Muscle of leg (tissue), 11 donors: ENCODE data around the gene GALNT9. TPM values are rescaled to one million over a fixed set of nuclear protein-coding genes. Genes with fewer than 3 reads are reported as not detected.

Experiments used
- DNase-seq: peaks from one replicate; pipeline ENCODE4 v3.0.0; 2013
- H3K27ac ChIP-seq: one replicate; pipeline ENCODE4 v1.5.1; 2013; ENCODE audit warnings: mild to moderate bottlenecking, low read length, control low read depth
- H3K27me3 ChIP-seq: one replicate; pipeline ENCODE4 v1.6.1; 2013; ENCODE audit warnings: low read length; ENCODE audit not compliant: control insufficient read depth, insufficient read depth
- H3K36me3 ChIP-seq: one replicate; pipeline ENCODE4 v1.6.1; 2013; ENCODE audit warnings: low read length; ENCODE audit not compliant: control insufficient read depth, insufficient read depth
- H3K4me1 ChIP-seq: one replicate; pipeline ENCODE4 v1.6.1; 2013; ENCODE audit warnings: low read length; ENCODE audit not compliant: control insufficient read depth, insufficient read depth
- H3K4me3 ChIP-seq: one replicate; pipeline ENCODE4 v1.5.1; 2013; ENCODE audit warnings: low read length, control low read depth
- H3K9me3 ChIP-seq: replicated peaks from 2 replicates; pipeline ENCODE4 v1.6.1; 2013; ENCODE audit warnings: low read depth, low read length; ENCODE audit not compliant: control insufficient read depth
- WGBS: methylation state at CpG from one replicate; pipeline ENCODE4 v1.1.5; 2013; ENCODE audit warnings: missing lambda C conversion rate; ENCODE audit not compliant: insufficient coverage; 5-methylcytosine and 5-hydroxymethylcytosine counted together
- polyA plus RNA-seq, 8 donors: library from polyadenylated mRNA; unstranded; fragments of 120-200 nt; gene quantifications; one replicate each; pipeline versions ENCODE4 v1.2.1 to v1.2.3, GENCODE V29; 2013; ENCODE audit warnings: inconsistent platforms in 1 of 8, low replicate concordance in 1 of 8; ENCODE audit not compliant: insufficient read length in 8 of 8, insufficient read depth in 1 of 8
- total RNA-seq: library from RNA; stranded (reverse); fragments of 120-200 nt; gene quantifications from one replicate; pipeline ENCODE4 v1.2.4, GENCODE V29; 2013

The GALNT9 gene
- total and polyA plus RNA-seq, 9 donors, result 0.91 to 3.0 (median 2.0) TPM

GRCh38 chr12:132264086-132265010 lies 65.0 kb downstream of the GALNT9 start:
- no peak for DNase-seq
- H3K9me3 ChIP-seq, result no peaks in the 10 kb centered on the region
- peaks cover 12% of the 10 kb centered on the region for H3K4me1 ChIP-seq
- no peak overlapping the region for H3K4me3 ChIP-seq
- no peak overlapping the region for H3K27ac ChIP-seq
- H3K27me3 ChIP-seq, result peaks cover 4% of the 10 kb centered on the region
- WGBS, result 76% methylated on average over 49 of the region's 49 CpGs
- H3K36me3 ChIP-seq, result no peaks in the 10 kb centered on the region

DNA sequence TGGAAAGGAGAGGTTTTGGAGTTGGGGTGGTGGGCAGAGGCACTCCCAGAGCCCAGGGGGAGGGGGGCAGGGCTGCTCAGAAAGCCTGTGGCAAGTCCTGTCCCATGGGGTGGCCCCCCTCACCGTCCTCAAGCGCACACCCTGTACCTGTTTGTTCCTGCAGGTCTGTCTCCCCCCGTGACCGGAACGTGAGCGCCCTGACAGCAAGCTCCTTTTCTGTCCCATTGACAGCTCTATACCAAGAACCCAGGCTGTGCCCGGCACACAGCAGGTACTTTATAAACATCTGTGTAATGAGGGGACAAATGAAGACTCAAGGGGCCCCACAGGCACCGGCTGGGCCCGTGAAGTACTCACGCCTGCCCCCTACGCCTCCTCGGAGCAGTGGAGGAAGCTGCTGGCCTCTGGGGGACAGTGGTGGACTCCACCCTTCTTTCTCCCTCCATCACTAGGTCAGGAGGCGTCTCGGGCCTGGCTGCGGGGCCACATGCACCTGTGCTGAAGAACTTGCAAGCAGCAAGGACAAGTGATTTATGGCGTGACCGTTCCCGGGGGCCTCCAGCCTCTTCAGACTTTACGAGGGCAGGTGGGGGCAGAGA lies 65.8 kb downstream of the GALNT9 start:
- peaks cover 4% of the 10 kb centered on the region for H3K4me1 ChIP-seq
- DNase-seq, result no peak
- H3K4me3 ChIP-seq, result no peak overlapping the region
- H3K27me3 ChIP-seq, result peaks cover 4% of the 10 kb centered on the region
- no peaks in the 10 kb centered on the region for H3K36me3 ChIP-seq
- H3K27ac ChIP-seq, result no peak overlapping the region
- WGBS, result 49% methylated on average over 16 of the region's 19 CpGs
- H3K9me3 ChIP-seq, result no peaks in the 10 kb centered on the region

DNA sequence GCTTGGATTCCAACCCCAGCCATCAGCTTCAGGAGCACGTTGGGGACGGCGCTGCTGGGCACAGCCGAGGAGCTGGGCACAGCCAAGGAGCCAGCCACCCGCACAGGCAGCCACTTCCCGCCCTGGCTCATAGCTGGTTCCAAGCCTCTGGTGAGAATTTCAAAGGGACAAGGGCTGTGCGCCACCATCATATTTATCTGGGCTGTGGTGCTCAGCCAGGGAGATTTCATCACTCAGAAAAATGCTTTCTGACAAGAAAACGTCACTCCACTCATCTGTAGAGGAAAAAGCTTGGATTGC lies 66.4 kb downstream of the GALNT9 start:
- 83% methylated on average over 7 of the region's 8 CpGs for WGBS

GRCh38 chr12:132262256-132263060 lies 66.9 kb downstream of the GALNT9 start:
- H3K4me1 ChIP-seq, result no peaks in the 10 kb centered on the region
- no peak for DNase-seq
- H3K27ac ChIP-seq, result no peak overlapping the region
- H3K27me3 ChIP-seq, result peaks cover 4% of the 10 kb centered on the region
- no peaks in the 10 kb centered on the region for H3K36me3 ChIP-seq
- no peak overlapping the region for H3K4me3 ChIP-seq
- no peaks in the 10 kb centered on the region for H3K9me3 ChIP-seq
- 81% methylated on average over 35 of the region's 40 CpGs for WGBS

More for the DNA sequence above, 66.4 kb downstream of the GALNT9 start:
- Histone ChIP-seq H3K36me3 (no peaks in the 10 kb centered on the region), H3K27me3 (peaks cover 4% of the 10 kb centered on the region), H3K9me3 (no peaks in the 10 kb centered on the region), H3K4me1 (peaks cover under 1% of the 10 kb centered on the region), H3K27ac (no peak overlapping the region), H3K4me3 (no peak overlapping the region)
- DNase-seq, result no peak

GRCh38 chr12:132261328-132262138 lies 67.9 kb downstream of the GALNT9 start:
- WGBS, result 73% methylated on average over 9 of the region's 13 CpGs
- H3K27ac ChIP-seq, result no peak overlapping the region
- no peaks in the 10 kb centered on the region for H3K9me3 ChIP-seq
- no peaks in the 10 kb centered on the region for H3K36me3 ChIP-seq
- no peak for DNase-seq
- H3K4me1 ChIP-seq, result no peaks in the 10 kb centered on the region
- H3K27me3 ChIP-seq, result peaks cover 4% of the 10 kb centered on the region
- no peak overlapping the region for H3K4me3 ChIP-seq

DNA sequence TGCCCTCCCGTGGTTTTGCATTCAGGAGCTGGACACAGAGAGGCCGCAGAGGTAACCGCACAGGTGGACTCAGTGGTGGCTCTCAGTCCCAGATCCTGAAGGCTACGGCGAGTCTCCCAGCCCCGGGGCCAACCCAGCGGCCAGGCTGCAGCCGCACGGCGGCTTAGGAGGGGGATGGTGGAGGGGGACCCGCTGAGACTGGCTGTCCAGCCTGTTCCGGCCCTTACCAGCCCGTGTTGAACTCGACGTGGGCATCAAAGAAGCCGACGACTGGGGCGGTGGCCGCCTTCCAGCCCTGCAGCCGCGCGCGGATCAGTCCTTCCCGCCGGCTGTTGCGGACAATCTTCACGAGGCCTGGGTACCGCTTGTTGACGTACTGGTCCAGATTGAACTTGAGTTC lies 68.7 kb downstream of the GALNT9 start:
- Histone ChIP-seq H3K36me3 (no peaks in the 10 kb centered on the region), H3K4me3 (no peak overlapping the region), H3K27me3 (peaks cover 6% of the 10 kb centered on the region), H3K27ac (no peak overlapping the region), H3K9me3 (no peaks in the 10 kb centered on the region), H3K4me1 (no peaks in the 10 kb centered on the region)
- no peak for DNase-seq
- 84% methylated on average over 21 of the region's 29 CpGs for whole genome bisulfite sequencing

DNA sequence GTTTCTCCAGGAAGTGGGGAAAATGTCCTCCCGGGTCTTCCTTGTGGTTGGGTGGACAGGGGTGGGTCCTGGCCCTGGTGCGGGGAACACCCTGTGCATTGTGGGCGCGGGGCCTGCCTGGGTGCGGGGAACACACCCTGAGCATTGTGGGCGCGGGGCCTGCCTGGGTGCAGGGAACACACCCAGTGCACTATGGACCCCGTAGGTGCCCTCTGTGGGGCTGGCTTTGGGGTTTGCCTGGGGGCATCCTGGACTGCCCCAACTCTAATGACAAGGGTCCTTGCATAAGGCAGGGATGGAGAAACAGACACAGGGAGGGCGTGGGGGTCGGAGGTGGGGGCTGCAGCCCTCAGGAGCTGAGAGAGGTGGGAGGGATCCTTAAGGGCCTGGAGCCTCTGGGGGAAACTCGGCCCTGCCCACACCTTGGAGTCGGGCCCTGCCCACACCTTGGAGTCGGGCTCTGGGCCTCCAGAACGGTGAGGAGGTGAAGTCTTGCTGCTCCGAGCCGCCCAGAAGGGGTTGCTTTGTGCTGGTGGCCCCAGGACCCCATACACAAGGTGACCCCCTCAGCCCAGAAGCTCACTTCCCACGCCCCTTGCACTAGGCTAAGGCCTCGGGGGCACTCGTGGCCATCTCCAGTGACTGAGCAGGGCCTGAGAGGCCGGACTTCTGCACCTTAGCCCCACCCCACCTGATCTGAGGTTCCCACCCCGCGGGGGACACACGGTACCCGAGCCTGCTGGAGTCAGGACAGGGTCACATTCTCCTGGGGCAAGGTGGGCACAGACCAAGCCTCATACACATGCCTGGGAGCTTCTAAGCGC lies 69.3 kb downstream of the GALNT9 start:
- peaks cover 6% of the 10 kb centered on the region for H3K27me3 ChIP-seq
- DNase-seq, result no peak
- H3K4me1 ChIP-seq, result no peaks in the 10 kb centered on the region
- WGBS, result 75% methylated on average over 24 of the region's 25 CpGs
- H3K27ac ChIP-seq, result no peak overlapping the region
- H3K36me3 ChIP-seq, result no peaks in the 10 kb centered on the region
- H3K9me3 ChIP-seq, result no peaks in the 10 kb centered on the region
- H3K4me3 ChIP-seq, result no peak overlapping the region

- Histone ChIP-seq H3K27me3 (peaks cover 8% of the 10 kb centered on the region), H3K36me3 (no peaks in the 10 kb centered on the region), H3K4me1 (no peaks in the 10 kb centered on the region), H3K9me3 (no peaks in the 10 kb centered on the region), H3K4me3 (no peak overlapping the region), H3K27ac (no peak overlapping the region)
- DNase-seq, result no peak
- WGBS, result 68% methylated on average over 13 of the region's 15 CpGs
Observed at GRCh38 chr12:132259364-132259871, 70.0 kb downstream of the GALNT9 start.

DNA sequence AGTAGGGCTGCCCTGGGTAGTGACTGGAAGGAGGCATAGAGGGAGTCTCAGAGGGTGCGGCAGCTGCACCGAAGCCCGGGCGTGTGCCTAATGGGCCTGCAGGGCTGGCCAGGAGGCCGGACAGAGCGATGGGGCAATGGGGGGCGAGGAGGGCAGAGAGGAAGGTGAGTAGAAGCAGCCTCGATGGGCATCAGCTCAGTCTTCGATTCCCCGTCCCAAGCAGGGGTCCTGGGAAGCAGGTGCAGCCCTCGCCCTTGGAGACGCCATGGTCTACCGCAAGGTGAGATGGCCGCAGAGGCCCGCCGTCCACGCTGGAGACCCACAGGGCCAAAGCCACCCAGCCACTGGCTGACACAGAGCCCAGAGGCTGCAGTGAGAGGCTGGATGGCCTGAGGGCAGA lies 70.8 kb downstream of the GALNT9 start:
- Histone ChIP-seq H3K36me3 (no peaks in the 10 kb centered on the region), H3K9me3 (no peaks in the 10 kb centered on the region), H3K27ac (no peak overlapping the region), H3K4me3 (no peak overlapping the region), H3K27me3 (peaks cover 8% of the 10 kb centered on the region), H3K4me1 (no peaks in the 10 kb centered on the region)
- WGBS, result 92% methylated on average over 17 of the region's 17 CpGs
- no peak for DNase-seq
